NCI-H1694 (cell line): ENCODE data around the gene ADGRB2.

Experiments used
- DNase-seq: peaks from one replicate; lab custom pipeline; 2025; lab: John Stamatoyannopoulos, UW

ADGRB2 gene

DNA sequence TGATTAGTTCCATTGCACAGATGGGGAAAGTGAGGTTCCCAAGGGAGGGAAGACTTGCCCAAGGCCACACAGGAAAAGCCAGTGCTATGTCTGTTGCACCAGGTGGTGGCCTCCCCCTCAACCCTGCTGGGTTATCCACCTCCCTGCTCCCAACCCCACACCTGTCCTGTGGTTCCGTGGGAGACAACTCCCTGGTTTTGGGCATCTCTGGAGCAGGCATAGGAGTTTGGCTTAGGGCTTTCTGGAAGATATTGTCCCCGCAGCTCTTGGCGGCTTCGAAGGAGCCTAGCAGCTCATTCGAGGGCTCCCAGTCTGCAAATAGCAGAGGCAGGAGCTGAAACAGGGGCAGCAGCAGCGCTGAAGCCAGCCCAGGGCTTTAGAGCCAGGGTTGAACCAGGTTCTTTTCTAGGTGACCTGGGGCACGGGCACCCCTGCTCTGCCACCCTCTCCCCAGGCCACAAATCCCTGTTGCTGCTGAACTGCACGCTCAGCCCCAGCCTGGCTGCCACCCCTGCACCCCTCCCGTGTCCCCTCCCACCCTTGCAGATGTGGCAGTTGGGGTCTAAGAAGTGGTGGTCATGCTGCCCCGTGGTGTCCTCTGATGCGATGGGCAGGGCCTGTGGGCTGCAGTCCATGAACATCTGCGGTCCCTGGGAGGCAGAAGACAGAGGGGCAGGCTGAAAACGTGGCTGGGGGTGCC is 29.6 kb upstream of the ADGRB2 start:
- DNase-seq, result no peak

DNA sequence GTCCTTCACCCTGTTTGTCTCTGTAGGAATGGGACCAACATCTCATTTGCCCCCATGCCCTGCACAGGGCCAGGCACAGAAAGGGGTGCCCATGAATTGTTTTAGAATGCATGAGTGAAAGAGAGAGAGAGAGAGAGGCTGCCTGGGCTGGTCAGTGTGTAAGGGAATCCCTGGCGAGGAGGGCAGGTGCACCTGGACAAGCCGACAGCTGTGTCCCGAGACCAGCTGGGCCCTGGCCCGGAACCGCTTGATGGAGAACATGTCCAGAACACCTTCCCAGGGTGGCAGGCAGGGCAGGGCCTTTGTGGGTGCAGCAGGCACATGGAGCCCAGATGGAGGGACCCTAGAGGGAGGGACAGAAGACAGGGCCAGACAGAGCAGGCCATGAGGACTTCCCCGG is 28.9 kb upstream of the ADGRB2 start:
- no peak for DNase-seq

DNA sequence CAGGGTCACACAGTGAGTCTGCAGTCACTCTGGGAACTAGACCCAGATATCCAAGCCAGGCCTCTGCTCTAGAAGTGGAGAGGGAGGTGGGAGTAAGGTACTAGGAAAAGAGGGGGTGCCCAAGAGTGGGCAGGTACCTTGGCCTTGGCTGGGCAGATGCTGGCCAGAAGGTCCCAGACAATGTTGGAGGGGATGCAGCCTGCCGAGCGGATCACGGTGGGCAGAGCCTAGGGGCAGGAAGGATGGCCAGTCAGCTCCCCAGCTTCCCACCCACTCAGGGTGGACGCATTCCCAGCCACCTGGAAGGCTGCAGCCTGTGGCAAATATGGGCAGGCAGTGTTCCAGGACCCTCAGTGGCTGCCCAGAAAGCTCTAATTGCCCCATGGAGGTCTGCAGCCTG is 28.4 kb upstream of the ADGRB2 start:
- no peak for DNase-seq

DNA sequence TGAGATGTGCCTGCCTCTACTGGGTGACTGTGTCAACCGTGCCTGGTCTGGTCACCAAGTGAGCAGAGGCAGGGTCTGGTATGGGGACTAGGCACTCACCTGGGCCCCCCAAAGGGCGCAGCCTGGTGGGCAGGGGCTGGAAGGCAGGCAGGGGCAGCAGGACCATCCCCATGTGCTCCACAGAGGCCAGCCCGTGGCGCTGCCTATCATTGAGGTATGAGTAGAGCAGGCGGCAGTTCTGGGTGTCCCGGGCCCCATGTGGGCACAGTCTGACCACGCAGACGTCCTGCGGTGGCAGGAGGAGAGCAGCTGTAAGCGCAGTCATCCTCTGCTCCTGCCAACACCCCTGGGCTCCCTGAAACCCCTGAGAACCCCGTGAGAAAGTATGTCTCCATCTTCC is 28.0 kb upstream of the ADGRB2 start:
- DNase-seq, result no peak

DNA sequence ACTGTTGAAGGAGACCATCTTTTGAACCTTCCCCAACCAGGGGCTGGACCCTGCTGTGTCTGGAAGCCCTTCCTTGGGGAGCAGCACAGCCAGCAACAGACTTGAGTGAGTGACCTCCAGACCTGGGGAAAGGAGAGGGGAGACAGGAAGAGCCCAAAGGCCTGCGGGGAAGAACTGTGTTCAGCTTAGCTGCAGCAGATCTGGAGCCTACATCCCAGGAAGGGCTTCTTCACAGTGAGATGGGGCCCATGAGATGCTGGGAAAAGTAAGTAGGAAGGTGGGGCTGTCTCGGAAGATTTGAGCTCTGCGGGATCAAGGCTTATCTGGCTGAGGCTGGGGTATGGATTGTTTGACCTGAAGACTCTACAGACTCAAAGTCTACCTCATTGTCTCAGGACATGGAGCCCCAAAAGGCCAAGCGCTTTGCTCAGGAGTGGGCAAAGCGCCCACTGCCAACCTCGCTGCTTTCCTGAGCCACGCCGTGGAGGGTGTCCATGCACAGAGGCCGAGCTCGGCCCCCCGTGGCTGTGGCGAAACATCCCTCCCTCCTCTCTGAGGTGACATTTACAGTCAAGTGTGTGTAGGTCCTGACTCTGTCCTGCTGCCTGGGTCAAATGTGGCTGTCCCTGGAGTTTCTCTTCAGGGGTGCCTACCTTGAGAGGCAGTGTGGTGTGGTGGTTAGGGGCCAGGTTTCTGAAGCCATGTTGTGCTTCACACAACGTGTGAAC is 27.2 kb upstream of the ADGRB2 start:
- DNase-seq, result no peak

DNA sequence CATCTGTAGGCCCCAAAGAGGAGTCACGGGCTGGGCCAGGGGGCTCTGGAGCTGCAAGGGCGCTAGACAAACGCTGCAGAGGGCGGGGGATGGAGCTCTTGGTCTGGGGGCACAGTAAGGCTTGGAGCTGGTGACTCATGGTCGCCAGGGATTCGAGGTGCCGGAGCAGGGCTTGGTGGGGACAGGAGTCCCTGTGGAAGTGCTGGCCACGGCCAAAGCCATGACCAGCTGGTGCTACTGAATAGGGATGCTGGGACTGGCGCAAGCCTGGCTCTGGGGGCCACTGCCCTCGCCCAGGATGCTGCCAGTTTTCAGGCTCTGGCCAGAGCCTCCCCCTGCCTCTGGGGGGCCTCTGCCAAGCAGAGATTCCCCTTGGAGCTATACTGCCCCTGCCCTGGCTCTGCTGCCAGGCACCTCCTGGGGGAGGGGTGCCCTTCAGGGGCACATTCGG is 26.5 kb upstream of the ADGRB2 start:
- no peak for DNase-seq

DNA sequence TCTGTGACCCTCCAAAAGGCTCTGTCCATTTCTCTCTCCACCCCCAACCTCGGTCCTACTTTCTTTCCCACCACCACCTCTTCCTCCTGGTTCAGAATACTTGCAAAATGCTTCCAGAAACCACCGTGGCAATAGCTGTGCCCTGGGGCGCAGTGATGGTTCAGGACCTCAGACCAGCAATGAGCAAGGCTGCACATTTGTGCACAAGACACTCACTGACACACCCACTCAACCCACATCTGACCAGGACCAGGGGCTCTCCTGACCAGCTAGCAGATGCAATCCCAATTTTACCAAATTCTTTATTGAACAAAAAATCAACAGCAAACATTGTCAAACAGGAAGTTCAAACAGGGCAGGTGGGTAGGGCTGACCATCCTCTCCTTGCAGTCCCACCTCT is 26.0 kb upstream of the ADGRB2 start:
- DNase-seq, result no peak

DNA sequence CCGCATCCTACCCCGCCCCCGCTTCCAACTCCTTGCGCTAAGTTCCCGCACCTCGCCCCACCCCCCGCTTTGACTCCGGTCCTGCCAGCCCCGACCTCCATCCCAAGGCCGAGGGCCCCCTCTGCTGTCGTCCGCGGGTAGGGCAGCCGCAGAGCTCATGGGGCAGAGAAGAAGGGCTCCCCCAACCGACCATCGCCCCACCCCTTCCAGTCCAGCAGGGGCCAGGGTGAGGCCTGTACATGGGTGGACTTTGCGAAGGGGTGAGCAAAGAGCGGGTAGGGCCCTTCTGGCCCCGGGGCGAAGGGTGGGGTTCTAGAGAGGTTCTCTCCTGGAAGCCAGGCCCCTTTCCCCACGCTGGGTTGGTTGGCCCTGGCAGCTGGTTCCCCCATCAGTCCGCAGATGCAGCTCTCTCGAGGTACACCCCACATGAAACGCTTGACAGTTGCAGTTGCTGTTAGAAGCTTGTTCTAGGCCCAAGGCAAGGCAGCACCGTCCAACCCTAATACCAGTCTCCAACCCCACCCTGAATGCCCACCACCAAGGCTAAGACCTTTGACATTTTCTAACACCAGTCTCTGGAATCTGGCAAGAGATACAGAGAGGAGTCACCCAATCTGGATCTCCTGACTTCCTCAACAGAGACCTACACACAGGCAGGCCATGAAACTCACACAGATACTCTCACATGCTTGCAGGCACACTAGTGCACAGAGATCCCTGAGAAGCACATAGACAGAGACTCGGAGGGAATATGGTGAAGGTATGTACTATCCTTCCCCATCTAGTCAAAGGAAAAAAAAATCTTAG is 25.3 kb upstream of the ADGRB2 start:
- DNase-seq, result peak; percentile 55

DNA sequence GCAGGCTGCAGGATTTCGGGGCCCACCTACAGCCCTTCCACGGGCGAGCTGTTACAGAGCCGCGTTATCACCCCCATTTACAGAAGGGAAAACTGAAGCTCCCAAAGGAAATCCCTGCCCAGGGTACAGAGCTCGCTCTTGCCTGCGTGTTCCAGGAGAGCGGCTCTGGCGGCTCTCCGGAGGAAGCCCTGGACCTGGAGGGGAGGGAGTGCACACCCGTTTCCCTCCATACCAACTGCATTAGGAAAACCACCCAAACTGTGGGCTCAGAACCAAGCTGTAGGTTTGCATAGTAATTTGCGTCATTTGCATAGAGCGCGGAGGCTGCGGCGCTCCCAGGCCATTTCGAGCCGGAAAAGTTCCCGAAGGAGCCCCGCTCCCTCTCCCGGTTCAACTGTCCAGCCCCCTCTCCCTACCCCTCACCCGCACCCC is 24.7 kb upstream of the ADGRB2 start:
- no peak for DNase-seq

DNA sequence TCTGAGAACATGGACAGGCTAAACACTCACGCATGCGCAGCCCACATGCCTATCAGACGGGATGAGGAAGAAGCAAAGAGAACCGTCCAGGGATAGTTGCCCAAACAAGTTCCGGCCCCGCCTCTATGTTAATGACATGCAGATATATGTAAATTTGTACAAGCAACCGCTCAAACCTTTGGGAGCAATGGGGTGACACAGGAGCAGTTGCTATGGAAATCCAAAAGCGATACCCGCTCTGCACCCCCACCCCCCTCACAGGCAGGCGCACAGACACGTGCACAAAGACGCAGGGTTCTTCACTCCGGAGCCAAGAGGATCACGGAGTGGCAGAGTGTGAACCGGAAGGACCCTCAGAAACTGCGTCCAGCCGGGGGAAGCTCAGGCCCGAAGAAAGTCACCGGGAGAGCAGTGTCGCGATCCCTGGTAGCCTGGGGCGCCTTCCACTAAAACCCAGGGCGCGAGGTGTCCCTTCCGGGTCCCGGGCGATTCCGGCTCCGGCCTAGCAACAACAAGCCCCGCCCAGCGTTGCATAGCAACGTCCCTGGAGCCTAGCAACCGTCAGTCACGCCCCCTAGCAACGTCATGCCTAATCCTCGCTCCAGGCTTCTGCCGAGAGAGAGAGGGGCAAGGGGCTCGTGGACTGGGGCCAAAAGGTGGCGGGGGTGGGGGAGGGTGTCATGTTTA is 24.1 kb upstream of the ADGRB2 start:
- peak; percentile 62 for DNase-seq

DNA sequence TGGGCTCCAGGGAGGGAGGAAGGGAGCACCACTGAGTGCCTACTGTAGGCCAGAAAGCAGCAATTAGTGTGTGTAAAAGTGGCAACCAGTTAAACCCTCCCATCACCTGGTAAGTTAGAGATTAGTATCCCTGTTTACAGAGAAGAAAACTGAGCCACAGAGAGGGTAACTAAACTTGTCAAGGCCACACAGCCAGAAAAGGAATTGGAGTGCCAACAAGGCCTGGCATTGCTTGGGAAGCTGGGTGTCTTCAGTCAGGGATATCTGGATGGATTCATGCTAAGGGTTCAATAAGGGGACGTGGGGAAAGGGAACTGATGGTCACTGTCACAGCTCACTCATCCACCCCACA is 23.6 kb upstream of the ADGRB2 start:
- no peak for DNase-seq

DNA sequence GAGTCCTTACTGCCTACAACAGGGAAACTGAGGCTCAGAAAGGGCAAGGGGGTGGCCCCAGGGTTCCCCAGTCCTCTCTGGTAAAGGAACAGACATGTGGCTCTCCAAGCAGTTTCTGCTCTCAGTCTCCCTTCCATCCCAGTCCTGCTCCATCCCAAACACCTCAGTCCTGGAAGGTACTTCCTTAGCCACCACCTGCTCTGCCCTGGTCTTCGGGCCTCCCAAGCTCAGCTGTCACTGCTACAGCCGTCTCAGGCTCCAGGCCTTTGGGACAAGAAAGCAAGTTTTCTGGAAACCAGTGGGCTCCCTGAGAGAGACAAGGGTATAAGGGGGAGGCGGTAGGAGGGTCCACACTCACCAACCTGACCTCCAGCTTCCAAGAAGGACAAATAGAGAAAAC is 23.1 kb upstream of the ADGRB2 start:
- DNase-seq, result no peak

DNA sequence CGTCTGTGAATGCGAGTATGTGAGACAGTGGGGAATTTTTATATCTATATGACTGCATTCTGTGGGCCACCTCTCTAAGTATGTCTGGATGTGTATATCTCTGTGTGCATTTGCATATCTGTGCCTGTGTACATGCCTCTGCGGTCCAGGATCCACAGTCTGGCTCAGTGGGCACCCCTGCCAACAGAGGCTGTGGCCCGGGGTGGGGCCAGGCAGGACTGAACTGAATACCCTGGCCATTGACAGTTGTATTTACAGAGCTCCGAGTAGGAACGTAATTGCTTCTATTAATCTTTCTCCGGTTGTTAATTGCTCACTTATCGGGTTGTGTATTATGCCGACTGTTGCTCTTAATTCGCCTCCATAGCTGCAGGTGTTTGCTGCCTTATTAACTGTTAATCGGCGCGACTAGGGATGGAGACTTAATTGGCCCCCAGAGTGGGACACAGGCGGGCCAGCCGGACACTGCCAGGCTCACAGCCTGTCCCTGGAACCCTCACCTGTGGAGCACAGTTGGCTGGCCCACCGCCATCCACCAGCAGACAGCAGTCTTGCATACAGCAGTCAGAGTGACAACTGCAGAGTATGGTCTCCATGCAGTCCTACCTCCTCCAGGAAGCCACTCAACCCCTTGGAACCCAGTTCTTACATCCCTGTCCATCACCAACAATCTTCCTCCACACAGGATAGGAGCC is 22.4 kb upstream of the ADGRB2 start:
- DNase-seq, result no peak

DNA sequence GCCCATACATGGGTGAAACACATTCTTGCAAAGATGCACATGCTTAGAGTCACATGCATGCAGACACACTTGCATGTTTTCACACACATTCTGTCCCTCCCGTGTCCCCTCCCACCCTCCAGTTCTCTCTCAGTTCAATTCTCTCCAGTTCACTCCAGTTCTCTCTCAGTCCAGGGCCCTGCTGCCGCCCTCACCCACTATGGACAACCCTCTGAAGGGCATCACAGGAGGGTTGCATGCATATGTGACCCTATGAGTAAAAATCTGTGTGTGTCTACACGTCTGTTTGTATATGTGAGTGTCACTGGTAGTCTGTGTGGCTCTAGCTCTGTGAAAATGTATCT is 21.8 kb upstream of the ADGRB2 start:
- DNase-seq, result no peak

DNA sequence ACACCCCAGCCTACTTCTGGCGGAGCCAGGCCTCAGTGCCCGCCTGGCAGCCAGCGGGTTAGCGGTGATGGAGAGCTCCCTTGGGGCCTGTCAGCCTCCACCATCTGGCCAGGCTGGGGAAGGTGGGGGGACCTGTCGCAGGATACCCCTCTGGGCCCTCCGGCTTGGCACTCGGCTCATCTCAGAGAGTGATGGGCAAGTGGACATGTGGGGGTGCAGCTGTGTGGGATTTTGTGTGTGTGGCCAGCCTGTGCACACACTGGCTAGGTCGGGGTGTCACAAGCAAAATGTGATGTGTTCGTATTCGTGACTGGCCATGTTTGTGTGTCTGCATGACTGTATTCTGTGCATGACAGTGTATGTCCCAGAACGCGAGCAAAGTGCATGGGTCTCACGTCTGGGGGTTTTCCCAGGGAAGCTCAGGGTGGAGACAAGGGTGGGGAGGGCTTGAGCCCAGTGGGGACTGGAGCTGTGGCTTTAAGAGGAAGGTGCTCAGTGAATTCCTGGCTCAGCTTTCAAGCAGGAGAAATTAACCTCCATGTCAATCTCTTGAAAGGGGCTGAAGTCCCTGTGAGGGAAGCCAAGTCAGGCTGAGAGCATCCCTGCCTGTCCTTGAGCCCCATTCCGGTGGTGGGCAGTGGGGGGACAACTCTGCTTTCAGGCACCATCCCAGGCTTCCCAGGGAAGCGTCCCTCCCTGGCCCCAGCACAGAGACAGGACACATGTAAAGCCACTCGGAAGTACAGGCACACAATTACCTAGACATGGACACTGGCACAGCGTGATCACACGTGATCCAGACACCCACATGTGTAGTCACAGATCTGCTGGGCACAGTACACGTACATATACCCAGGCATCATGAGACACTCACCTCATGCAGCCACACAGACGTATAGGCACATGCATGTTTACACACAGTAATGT is 21.1 kb upstream of the ADGRB2 start:
- DNase-seq, result peak; percentile 48

DNA sequence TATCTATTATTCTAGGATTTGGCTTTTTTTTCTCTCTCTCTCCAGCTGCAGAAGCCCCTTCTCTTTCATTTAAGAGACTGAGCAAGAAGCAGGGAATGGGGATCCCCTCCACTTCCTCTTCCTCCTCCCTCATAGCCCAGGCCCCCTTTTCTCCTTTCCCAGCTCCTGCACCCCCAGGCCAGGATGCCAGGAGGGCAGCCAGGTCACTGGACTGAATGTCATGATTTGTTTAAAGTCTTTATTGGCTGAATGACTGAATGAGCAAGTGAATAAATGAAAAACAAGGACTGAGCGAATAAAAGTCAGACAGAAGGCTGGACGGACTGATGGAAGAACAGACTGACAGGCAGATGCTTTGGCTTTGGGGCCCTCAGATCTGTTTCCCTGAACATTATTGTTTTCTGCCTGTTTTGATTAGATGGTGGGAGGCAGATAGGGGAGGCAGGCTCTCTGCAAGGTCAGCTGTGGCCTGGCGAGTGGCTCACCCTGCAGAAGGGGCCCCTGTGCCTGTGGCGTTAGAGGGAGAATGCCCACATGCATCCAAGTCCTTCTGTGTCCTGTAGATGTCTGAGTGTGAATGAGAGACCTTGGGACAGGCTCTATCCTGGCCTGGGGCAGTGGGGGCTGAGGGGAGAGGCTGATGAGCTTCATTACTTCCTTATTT is 20.3 kb upstream of the ADGRB2 start:
- no peak for DNase-seq

DNA sequence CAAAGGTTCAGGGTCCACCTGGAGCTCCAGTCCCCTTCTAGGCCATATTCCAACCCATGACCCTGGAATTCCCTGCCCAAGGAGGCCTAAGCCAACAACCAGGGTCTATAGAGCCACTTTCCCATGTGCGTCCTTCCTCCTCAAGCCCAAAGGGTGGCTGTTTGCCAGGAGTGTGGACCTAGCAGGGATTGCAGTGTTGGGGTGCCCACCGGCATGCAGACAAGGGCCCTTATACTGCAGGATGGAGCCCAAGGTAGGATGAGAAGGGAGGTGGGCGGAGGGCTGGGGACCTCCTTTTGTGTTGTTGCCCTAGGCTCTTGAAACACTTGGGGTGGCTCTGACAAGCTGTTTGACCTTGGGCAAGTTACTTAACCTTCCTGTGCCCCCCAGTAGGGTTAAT is 19.7 kb upstream of the ADGRB2 start:
- no peak for DNase-seq

DNA sequence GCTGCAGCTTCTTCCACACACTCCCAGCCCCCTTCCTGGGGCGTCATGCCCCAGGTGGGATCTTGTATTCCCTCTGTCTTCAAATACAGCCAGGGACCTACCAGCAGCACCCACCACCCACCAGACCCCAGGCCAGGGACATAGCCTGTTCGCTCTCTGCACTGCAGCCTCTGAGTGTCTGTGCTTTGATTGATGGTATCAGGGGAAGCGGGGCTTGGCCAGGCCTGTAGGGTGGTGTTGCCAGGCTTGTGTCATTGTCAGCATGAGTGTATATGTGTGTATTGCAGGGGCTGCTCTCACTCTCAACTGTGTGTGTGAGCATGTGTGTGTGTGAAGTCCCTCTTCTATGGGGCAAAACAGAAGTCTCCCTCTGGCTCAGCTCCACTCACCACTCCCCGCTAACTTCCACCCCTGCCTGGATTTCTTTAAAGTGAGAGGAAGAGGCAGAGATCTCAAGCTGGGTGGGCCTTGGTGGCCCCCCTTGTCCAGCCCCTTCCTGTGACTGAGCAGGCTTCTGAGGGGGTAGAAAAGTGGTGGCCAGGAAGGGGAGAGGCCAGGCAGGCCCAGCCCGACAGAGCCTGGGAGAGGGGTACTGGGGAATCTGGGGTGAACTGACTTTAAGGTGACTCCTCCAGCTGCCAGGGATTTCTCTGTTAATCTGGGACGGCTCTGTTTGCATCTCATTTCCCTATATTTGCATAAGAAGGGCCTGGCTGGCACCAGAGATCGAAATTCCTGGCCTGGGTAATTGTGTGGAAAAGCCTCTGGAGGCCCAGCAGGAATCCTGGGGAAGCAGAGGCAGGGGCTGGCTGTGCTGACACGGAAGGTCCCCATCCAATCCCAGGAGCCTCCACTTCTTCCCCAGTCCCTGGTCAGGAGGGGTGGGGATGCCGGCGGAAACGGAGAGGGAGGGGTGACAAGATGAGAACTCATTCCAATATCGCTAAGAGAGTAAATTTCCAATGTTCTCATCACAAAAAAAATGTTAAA is 18.6 kb upstream of the ADGRB2 start:
- no peak for DNase-seq

DNA sequence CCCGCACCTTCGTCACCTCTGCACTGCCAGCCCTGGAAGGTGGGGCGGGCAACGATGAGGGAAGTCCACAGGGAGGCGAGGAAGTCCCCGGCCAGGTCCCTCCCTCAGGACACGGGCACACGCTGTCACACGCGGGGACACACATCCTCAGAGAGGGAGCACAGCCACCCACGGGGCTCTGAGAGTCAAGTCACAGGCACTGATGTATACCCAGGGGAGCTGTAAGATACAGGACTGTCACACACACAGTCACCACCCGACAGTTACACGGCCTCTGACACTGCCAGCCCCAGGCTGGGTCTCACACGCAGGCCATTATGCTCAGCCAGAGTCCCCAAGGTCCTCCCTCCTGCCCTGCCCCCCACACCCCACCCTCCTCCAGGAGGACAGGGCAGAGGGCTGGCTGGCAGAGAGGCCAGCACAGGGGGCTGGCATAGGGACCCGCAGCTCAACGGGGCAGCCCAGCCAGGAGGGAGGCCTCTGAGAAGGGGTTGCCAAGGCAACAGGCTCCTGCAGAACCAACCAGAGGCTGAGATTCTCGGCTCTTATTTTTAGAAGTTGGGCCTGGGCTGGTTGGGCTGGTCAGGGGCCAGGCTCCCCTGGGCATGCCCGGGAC is 17.7 kb upstream of the ADGRB2 start:
- DNase-seq, result no peak
